Astrocyte of the spinal cord (primary cell): Measurements from ENCODE around the gene RAF1.
"Not testable (repeated sequence)": the region's sequence is repeated elsewhere in the genome, so short reads cannot be mapped to it uniquely, and the experiment has no call there.

Source experiments
- DNase-seq: peaks from one replicate; pipeline ENCODE4 v3.0.0; 2011; ENCODE audit warnings: low read depth, low spot score
- H3K4me3 ChIP-seq: 2 replicates; pipeline ENCODE4 v1.5.1; 2011; ENCODE audit warnings: low read depth, mild to moderate bottlenecking, low read length, moderate library complexity
- CTCF ChIP-seq: IDR thresholded peaks from 2 replicates; pipeline ENCODE4 v1.5.1; 2012; ENCODE audit warnings: low read depth, mild to moderate bottlenecking, low read length, inconsistent platforms
- in situ Hi-C: cut with HindIII; loops from 2 replicates; pipeline ENCODE4 v1.10.0; 2017; ENCODE audit warnings: low sequenced_read_pairs

The RAF1 gene

GRCh38 chr3:12556690-12557472 lies 107.0 kb downstream of the RAF1 start, which contains the start of gene MKRN2:
MKRN2 (plus strand) TSS chr3:12557087; CDS start chr3:12557151, 64 bp downstream.
- TF ChIP-seq CTCF, result no peak
- DNase-seq, result peak; percentile 86
- in situ Hi-C loops, result no loop called here
- H3K4me3 ChIP-seq, result peak within 1 kb of the TSS; percentile 80

GRCh38 chr3:12556314-12556689 lies 107.6 kb downstream of the RAF1 start:
- DNase-seq, result no peak
- peak overlapping the region; percentile 80 for H3K4me3 ChIP-seq
- in situ Hi-C loops, result no loop called here
- TF ChIP-seq CTCF, result no peak

- in situ Hi-C loops, result no loop called here
- peak overlapping the region; percentile 49 for H3K4me3 ChIP-seq
- no peak for TF ChIP-seq CTCF
- peak; percentile 33 for DNase-seq
These were observed 110.0 kb downstream of the RAF1 start for GRCh38 chr3:12553921-12554391.

GRCh38 chr3:12549971-12550760 lies 113.8 kb downstream of the RAF1 start:
- no peak for TF ChIP-seq CTCF
- in situ Hi-C loops, result no loop called here
- no peak for DNase-seq
- H3K4me3 ChIP-seq, result no peak overlapping the region

DNA sequence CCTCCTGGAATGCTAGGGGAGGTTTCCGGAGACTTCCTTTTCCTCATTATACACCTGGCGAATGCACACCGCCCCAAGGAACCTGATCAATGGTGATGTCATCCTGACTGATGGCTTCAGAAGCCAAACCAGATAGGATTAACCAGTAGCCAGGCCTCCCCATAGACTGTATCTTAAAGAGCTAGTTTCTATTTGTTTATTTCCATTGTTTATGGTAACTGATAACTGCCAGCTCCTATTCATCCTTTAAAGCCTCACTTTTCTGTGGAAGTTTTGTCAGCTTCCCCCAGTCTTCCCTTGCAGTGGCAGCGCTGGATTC lies 118.5 kb downstream of the RAF1 start, which contains the start of gene MKRN2OS:
TSS of gene MKRN2OS (minus strand) at position 27 of the 319 bp plus-strand sequence. CDS start 35 bp downstream, outside the sequence.
- in situ Hi-C loops, result no loop called here
- no peak within 1 kb of the TSS for H3K4me3 ChIP-seq
- no peak for TF ChIP-seq CTCF
- no peak for DNase-seq

DNA sequence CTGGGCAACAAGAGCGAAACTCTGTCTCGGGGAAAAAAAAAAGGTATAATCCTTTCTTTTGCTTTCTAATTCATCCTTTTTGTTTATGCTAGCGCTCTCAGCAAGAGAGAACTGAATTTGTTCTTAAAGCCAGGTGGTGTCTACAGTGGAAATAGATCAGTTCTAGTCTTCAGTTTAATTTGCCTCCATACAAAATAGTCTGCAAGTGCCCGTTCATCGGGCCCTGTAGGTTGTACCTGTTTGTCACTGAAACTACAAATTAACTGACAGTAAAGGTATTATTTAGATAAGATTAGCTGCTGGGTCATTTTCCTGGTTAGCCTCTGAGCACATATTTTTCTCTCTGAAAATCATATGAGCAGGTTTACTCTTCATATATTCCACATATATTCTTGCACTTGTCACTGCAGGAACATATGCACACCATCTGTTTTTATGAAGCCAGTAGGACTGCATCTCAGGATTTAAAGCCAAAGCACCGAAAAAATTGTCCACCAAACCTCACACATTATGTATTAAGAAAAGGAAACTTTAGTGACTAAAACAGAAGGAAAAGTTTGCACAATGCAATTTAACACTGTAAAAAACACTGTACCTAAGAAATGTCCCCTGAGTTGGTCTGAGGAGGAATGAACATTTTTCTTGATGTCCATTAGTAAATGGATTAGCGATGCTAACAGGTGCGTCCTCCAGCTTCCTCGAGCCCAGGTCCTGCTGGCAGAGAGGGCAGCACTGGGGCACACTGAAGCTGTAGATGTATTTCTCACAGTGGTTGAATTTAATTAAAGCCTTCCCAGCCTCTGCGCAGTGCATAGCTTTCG lies 119.1 kb downstream of the RAF1 start:
- DNase-seq, result no peak
- in situ Hi-C loops, result no loop called here
- no peak for TF ChIP-seq CTCF
- no peak overlapping the region for H3K4me3 ChIP-seq

DNA sequence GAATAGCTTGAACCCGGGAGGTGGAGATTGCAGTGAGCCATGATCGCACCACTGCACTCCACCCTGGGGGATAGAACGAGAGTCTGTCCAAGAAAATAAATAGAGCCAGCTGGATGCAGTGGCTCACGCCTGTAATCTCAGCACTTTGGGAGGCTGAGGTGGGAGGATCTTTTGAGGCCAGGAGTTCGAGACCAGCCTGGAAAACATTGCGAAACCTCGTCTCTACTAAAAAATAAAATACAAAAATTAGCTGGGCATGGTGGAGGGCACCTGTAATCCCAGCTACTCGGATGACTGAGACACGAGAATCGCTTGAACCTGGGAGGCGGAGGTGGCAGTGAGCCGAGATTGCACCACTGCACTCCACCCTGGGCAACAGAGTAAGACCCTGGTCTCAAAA lies 120.4 kb downstream of the RAF1 start:
- DNase-seq, in situ Hi-C loops, H3K4me3 ChIP-seq: not testable (repeated sequence)
